ENCODE measurements around the gene SPIN4. TPM values are rescaled to one million over a fixed set of nuclear protein-coding genes. Genes with fewer than 3 reads are reported as not detected.
"Not testable (repeated sequence)": the region's sequence is repeated elsewhere in the genome, so short reads cannot be mapped to it uniquely, and the experiment has no call there.

Gene SPIN4
- total RNA-seq, 2 donors from 2014 or later: 5.7 to 6.5 TPM

DNA sequence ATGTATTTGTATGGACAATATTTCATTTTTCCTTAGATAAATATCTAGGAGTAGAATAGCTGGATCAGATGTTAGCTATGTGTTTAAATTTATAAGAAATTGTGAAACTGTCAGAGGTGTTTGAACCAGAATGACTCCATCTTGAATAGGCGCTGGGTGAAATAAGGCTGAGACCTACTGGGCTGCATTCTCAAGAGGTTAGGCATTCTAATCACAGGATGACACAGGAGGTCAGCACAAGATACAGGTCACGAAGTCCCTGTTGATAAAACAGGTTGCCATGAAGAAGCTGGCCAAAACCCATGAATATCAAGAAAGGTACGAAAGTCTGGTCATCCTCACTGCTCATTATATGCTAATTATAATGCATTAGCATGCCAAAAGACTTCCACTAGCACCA, 36.3 kb upstream of the SPIN4 start:
- Histone ChIP-seq H3K27ac (ENCODE audit: low read depth, low read length) (no peak overlapping the region), H3K4me1 (ENCODE audit: control insufficient read depth, insufficient read depth, low read length) (no peaks in the 10 kb centered on the region), H3K9ac (ENCODE audit: extremely low read depth, low read length, poor library complexity, severe bottlenecking) (no peak overlapping the region), H3K36me3 (ENCODE audit: control insufficient read depth, insufficient read depth, low read length) (no peaks in the 10 kb centered on the region), H3K27me3 (ENCODE audit: control insufficient read depth, insufficient read depth, low read length, poor library complexity, severe bottlenecking) (no peaks in the 10 kb centered on the region), H3K9me3 (ENCODE audit: control insufficient read depth, low read length) (no peaks in the 10 kb centered on the region), H3K4me3 (ENCODE audit: low read length) (no peak overlapping the region)
- no peaks in the 10 kb centered on the region for H3K4me1 Mint-ChIP-seq
- DNase-seq: no peak
- peaks cover 30% of the 10 kb centered on the region for H3K9me3 Mint-ChIP-seq
- TF ChIP-seq, protein P1, sequence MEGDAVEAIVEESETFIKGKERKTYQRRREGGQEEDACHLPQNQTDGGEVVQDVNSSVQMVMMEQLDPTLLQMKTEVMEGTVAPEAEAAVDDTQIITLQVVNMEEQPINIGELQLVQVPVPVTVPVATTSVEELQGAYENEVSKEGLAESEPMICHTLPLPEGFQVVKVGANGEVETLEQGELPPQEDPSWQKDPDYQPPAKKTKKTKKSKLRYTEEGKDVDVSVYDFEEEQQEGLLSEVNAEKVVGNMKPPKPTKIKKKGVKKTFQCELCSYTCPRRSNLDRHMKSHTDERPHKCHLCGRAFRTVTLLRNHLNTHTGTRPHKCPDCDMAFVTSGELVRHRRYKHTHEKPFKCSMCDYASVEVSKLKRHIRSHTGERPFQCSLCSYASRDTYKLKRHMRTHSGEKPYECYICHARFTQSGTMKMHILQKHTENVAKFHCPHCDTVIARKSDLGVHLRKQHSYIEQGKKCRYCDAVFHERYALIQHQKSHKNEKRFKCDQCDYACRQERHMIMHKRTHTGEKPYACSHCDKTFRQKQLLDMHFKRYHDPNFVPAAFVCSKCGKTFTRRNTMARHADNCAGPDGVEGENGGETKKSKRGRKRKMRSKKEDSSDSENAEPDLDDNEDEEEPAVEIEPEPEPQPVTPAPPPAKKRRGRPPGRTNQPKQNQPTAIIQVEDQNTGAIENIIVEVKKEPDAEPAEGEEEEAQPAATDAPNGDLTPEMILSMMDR (conservative IDR thresholded peaks at IDR 0.05): no peak
- no peaks in the 10 kb centered on the region for H3K36me3 Mint-ChIP-seq (ENCODE audit: low read depth)
- H3K4me3 Mint-ChIP-seq: no peak overlapping the region
- WGBS, 2 experiments (ENCODE audit: insufficient coverage in 1 of 2, insufficient read length in 1 of 2): 88% methylated on average over 3 of the region's 3 CpGs; no CpG with 5 or more reads in 1 of the 2 experiments
- H3K27me3 Mint-ChIP-seq (ENCODE audit: insufficient read depth): no peaks in the 10 kb centered on the region
- H3K27ac Mint-ChIP-seq: no peak overlapping the region

DNA sequence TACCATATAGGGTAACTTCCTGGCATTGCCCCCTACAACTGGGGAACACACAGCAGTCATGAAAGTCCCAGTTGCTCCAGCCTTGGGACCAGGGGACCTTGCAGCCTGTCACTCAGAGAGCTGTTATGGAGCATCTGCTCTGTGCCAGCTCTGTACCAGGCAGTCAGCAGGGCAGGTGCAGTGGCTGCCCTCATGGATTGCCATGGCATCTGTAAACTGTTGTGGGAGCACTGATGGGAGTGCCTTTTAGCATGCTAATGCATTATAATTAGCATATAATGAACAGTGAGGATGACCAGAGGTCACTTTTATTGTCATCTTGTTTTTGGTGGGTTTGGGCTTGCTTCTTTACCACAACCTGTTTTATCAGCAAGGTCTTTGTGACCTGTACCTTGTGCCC, 33.1 kb upstream of the SPIN4 start:
- not testable (repeated sequence) for H3K9ac ChIP-seq (ENCODE audit: extremely low read depth, low read length, poor library complexity, severe bottlenecking); H3K36me3 Mint-ChIP-seq (ENCODE audit: low read depth); H3K27me3 ChIP-seq (ENCODE audit: control insufficient read depth, insufficient read depth, low read length, poor library complexity, severe bottlenecking); H3K4me1 ChIP-seq (ENCODE audit: control insufficient read depth, insufficient read depth, low read length); H3K9me3 ChIP-seq (ENCODE audit: control insufficient read depth, low read length); DNase-seq; H3K27me3 Mint-ChIP-seq (ENCODE audit: insufficient read depth); H3K27ac Mint-ChIP-seq; H3K36me3 ChIP-seq (ENCODE audit: control insufficient read depth, insufficient read depth, low read length); H3K4me1 Mint-ChIP-seq; H3K4me3 ChIP-seq (ENCODE audit: low read length); H3K4me3 Mint-ChIP-seq; H3K27ac ChIP-seq (ENCODE audit: low read depth, low read length)
- peaks cover 19% of the 10 kb centered on the region for H3K9me3 Mint-ChIP-seq

DNA sequence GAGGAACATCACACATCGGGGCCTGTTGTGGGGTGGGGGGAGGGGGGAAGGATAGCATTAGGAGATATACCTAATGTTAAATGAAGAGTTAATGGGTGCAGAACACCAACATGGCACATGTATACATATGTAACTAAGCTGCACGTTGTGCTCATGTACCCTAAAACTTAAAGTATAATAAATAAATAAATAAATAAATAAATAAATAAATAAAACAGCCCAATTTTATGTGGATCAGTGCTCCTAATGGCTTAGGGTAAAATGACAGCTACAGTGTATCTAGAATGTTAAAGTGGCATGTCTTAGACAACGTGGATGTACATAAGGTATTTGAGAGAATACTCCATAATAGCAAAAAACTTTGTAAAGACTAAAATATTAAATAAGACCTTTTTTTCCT, 21.9 kb upstream of the SPIN4 start:
- H3K4me1 ChIP-seq (ENCODE audit: control insufficient read depth, insufficient read depth, low read length); H3K4me1 Mint-ChIP-seq; H3K36me3 ChIP-seq (ENCODE audit: control insufficient read depth, insufficient read depth, low read length); H3K27me3 Mint-ChIP-seq (ENCODE audit: insufficient read depth); DNase-seq; H3K9me3 ChIP-seq (ENCODE audit: control insufficient read depth, low read length); H3K4me3 Mint-ChIP-seq; H3K4me3 ChIP-seq (ENCODE audit: low read length); H3K27me3 ChIP-seq (ENCODE audit: control insufficient read depth, insufficient read depth, low read length, poor library complexity, severe bottlenecking); H3K9ac ChIP-seq (ENCODE audit: extremely low read depth, low read length, poor library complexity, severe bottlenecking); H3K27ac ChIP-seq (ENCODE audit: low read depth, low read length); H3K36me3 Mint-ChIP-seq (ENCODE audit: low read depth); H3K27ac Mint-ChIP-seq: not testable (repeated sequence)
- peaks cover 57% of the 10 kb centered on the region for H3K9me3 Mint-ChIP-seq
- WGBS, 2 experiments (ENCODE audit: insufficient coverage in 1 of 2, insufficient read length in 1 of 2): no CpG with 5 or more reads among the region's 3 CpGs

DNA sequence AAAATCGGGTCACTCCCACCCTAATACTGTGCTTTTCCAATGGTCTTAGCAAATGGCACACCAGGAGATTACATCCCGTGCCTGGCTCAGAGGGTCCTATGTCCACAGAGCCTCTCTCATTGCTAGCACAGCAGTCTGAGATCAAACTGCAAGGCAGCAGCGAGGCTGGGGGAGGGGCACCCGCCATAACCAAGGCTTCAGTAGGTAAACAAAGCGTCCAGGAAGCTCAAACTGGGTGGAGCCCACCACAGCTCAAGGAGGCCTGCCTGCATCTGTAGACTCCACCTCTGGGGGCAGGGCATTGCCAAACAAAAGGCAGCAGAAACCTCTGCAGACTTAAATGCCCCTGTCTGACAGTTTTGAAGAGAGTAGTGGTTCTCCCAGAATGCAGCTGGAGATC, 16.6 kb upstream of the SPIN4 start:
- H3K27me3 Mint-ChIP-seq (ENCODE audit: insufficient read depth); H3K36me3 ChIP-seq (ENCODE audit: control insufficient read depth, insufficient read depth, low read length); H3K9ac ChIP-seq (ENCODE audit: extremely low read depth, low read length, poor library complexity, severe bottlenecking); H3K4me1 Mint-ChIP-seq; H3K36me3 Mint-ChIP-seq (ENCODE audit: low read depth); H3K4me3 Mint-ChIP-seq; H3K27ac ChIP-seq (ENCODE audit: low read depth, low read length); H3K27ac Mint-ChIP-seq; DNase-seq; H3K27me3 ChIP-seq (ENCODE audit: control insufficient read depth, insufficient read depth, low read length, poor library complexity, severe bottlenecking); H3K4me3 ChIP-seq (ENCODE audit: low read length); H3K4me1 ChIP-seq (ENCODE audit: control insufficient read depth, insufficient read depth, low read length): not testable (repeated sequence)
- WGBS, 2 experiments (ENCODE audit: insufficient coverage in 1 of 2, insufficient read length in 1 of 2): 89% methylated on average over 4 of the region's 5 CpGs; no CpG with 5 or more reads in 1 of the 2 experiments
- peaks cover 28% of the 10 kb centered on the region for H3K9me3 ChIP-seq (ENCODE audit: control insufficient read depth, low read length)
- peaks cover 93% of the 10 kb centered on the region for H3K9me3 Mint-ChIP-seq

Measured in endodermal cell (in vitro differentiated cells).